Measurements from ENCODE around the gene PSME2.

DNA sequence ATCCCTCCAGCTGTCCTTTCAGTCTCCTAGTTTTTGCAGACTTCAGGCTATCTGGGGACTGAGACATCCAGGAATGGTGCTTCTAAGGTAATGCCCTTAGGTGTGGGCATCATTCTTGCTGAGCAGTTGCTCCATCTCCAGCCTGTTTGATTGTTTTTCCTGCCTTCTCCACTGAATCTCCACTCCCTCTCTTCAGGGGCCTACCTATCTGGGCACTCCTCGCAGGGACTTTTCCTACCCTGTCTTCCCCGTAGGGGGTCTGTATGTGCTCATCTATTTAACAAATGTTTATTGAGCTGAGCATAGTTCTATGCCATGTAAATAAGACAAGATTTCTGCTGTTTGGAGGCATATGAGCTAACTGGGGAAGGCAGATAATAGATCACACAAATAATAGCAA, 13.4 kb downstream of the PSME2 start:
- TF ChIP-seq, protein P1, sequence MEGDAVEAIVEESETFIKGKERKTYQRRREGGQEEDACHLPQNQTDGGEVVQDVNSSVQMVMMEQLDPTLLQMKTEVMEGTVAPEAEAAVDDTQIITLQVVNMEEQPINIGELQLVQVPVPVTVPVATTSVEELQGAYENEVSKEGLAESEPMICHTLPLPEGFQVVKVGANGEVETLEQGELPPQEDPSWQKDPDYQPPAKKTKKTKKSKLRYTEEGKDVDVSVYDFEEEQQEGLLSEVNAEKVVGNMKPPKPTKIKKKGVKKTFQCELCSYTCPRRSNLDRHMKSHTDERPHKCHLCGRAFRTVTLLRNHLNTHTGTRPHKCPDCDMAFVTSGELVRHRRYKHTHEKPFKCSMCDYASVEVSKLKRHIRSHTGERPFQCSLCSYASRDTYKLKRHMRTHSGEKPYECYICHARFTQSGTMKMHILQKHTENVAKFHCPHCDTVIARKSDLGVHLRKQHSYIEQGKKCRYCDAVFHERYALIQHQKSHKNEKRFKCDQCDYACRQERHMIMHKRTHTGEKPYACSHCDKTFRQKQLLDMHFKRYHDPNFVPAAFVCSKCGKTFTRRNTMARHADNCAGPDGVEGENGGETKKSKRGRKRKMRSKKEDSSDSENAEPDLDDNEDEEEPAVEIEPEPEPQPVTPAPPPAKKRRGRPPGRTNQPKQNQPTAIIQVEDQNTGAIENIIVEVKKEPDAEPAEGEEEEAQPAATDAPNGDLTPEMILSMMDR (IDR thresholded peaks at IDR 0.05), result no peak
- no peak for TF ChIP-seq POLR2A (IDR thresholded peaks at IDR 0.05)
